HG02623 (cell line): ENCODE measurements around the gene CPN2.
A peak's percentile ranks its signal among the peaks of the same experiment; 100 is the strongest.

ENCODE experiments used
- ATAC-seq: cut with Tn5 transposase; IDR thresholded peaks from one replicate; pipeline ENCODE4 v1.9.1; 2021; ENCODE audit warnings: moderate library complexity; ENCODE audit not compliant: unreplicated experiment

Gene CPN2

GRCh38 chr3:194315088-194315964 lies 35.8 kb downstream of the CPN2 start:
- ATAC-seq = peak; percentile 93

GRCh38 chr3:194314388-194315068 lies 36.6 kb downstream of the CPN2 start:
- no peak for ATAC-seq

DNA sequence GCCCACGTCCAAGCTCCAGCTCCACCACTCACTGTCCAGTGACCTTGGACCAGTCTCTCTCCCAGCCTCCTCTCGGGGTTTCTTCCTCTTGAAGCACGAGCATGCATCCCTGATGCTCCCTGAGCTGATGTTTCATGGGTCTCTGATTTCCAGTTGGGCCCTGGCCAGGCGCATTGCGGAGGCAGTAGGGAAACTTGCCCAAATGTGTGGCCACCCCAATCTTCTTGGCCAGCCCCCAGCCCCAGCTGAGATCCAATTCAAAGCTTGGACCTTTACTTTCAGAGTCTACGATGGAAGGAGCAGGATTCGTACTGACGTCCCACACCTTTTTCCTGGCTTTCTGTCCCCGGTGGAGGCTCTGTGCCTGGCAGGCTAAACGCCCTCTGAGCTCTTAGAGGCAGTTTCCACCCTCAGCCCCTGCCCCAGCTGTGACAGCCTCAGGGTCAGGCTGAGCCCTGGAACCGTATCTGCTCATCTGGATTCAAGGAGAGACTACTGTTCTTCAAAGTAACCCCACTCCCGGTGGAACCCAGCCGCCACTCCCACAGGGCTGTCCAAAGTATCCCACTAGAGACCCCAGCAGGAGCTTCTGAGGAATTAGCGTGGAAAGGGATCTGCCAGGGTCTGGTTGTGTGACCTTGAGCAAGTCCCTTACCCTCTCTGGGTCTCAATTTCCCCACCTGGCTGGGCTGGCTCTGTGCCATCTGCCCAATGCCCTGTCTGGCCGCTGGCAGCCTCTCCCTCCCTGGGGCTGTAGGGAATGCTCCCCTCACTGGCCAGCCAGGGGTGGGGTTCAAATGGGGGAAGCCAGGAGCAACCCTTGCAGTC lies 37.4 kb downstream of the CPN2 start:
- no peak for ATAC-seq

GRCh38 chr3:194312743-194313281 lies 38.3 kb downstream of the CPN2 start:
- no peak for ATAC-seq

DNA sequence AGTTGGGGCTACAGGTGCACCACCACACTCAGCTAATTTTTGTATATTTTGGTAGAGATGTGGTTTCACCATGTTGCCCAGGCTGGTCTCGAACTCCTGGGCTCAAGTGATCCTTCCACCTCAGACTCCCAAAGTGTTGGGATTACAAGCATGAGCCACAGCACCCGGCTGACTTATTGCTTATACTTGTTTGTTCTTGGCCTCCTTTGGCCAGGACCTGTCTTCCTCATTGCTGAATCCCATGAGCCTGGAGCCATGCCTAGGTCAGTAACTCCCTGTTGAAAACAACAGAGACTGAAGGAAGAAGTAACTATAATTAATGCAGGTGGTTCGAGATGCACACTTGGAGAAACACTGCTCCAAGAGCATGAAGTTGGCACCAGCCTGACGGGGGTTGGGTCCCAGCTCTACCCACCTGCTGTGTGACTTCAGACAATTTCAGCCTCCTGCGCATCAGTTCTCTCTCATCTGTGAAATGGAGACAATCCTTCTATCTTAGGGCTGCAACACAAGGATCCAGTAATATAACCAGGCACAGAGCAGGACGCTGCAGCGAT lies 38.9 kb downstream of the CPN2 start:
- ATAC-seq = no peak

DNA sequence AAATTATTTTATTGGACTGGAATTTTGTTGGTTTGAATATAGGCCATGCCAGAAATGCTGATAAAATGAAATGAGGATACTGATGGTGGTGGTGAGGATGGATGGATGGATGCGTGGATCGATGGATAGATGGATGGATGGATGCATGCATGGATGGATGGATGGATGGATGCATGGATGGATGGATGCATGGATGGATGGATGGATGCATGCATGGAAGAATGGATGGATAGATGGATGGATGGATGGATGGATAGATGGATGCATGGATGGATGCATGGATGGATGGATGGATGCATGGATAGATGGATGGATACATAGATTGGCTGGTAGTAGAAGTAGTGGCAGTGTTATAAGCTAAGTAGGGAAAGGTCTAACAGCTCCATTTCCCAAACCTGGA lies 40.1 kb downstream of the CPN2 start:
- ATAC-seq = no peak

GRCh38 chr3:194310060-194310835 lies 40.9 kb downstream of the CPN2 start:
- no peak for ATAC-seq

GRCh38 chr3:194308601-194309449 lies 42.3 kb downstream of the CPN2 start:
- ATAC-seq = no peak

GRCh38 chr3:194307849-194308248 lies 43.3 kb downstream of the CPN2 start:
- ATAC-seq = no peak

GRCh38 chr3:194306771-194307640 lies 44.1 kb downstream of the CPN2 start:
- ATAC-seq = peak; percentile 40

- ATAC-seq = peak; percentile 47
Observed at GRCh38 chr3:194306109-194306686, 44.9 kb downstream of the CPN2 start.

DNA sequence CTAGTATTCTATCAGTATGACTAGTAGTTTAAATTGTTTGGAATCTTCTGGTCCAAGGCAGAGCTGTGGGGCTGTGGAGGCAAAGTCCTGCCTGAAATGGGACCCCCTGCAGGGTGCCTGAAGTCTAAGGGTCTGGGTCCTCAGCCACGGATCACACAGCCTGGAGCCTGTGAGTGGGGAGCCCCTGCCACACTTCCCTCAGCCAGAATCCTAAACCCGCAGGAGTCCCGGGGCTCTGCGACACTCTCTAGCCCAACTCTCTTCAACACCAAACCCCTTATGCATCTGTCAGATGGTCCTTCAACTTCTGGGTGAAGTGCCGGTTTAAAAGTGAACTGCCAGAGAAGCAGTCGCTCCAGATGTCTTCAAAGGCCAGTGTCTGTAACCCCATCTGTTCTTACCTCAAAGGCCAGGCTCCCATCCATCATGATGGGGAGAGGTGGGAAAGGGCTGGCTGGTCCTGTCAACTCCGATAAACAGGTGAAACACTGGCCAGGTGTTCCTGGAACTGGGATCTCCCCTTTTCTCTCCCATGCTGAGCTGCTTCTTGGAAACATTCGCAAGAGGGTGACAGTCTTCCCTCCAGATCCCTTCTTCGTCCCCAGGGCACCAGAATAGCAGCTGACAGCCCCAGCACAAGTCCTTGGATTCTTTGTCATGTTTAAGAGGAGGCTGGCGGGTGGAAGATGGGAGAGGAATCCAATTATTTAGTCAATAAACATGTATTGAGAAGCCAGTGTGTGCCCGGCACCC lies 45.6 kb downstream of the CPN2 start:
- ATAC-seq = no peak

- no peak for ATAC-seq
Observed at GRCh38 chr3:194304186-194304917, 46.8 kb downstream of the CPN2 start.

DNA sequence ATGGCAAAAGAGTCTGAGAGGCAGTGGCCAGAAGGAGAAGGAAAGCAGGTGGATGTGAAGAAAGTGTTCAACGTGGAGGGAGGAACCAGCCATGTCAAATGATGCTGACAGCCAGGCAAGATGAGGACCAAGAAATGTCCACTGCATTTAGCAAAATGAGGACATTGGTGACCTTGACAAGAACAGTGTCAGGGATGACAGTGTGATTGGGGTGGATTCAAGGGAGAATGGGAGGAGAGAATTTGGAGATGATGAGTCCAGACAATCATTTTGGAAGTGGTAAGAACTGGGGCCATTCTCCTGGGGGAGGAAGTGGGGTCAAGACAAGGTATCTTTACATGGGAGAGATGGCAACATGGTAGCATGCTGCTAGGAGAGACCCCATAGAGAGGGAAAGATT lies 47.4 kb downstream of the CPN2 start:
- ATAC-seq = no peak

- no peak for ATAC-seq
Observed at GRCh38 chr3:194301730-194302129, 49.4 kb downstream of the CPN2 start.

DNA sequence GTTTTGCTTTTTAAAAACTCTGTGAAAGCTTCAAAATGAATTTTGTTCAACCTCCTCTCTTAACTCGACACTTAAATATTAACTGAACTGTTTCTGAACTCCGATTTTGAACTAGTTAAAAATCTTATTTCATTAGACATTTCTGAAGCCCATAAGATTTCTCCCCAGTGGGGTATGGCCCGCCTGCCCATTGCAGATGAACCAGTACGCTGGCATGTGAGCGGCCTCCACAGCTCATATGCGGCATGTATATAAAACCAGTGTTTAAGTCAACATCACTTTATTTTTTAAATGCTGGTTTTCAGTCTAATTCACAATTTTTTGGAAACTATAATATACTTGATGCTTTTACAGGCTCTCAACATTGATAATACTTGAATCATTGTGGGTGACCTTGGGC lies 50.2 kb downstream of the CPN2 start:
- no peak for ATAC-seq

DNA sequence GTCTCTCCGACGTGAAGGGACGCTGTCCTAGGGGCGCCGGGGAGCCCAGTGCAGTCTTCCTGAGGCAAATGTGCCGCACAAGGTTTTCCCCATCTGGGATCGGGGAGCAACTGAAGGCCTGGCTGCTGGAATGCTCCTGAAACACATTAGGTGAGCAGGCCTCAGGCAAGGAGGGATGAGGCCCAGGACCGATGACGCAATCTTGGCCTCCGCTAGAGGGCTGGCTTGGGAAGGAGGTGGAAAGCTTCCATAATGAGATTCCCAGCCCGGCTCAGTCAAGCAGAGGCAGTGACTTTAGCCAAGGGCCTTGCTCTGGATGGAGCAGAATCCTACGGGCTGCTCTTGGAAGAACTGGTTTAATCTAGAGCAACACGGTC lies 50.8 kb downstream of the CPN2 start:
- ATAC-seq = no peak
